GM12892 (cell line): ENCODE results near the gene TSC22D1.

ENCODE experiments used
- DNase-seq: peaks from one replicate; pipeline ENCODE4 v3.0.0; 2011; ENCODE audit not compliant: insufficient read length
- FAIRE-seq: peaks from 2 replicates; lab custom pipeline; 2011; peaks lifted over from hg19 to GRCh38; lab: Jason Lieb, UNC
- POLR2A ChIP-seq: IDR thresholded peaks from 2 replicates; pipeline ENCODE4 v1.6.1; 2011; ENCODE audit warnings: low read depth, low read length, control low read depth
- POLR2AphosphoS5 ChIP-seq: IDR thresholded peaks from 2 replicates; pipeline ENCODE4 v1.6.1; 2011; ENCODE audit warnings: low read depth, low read length, control low read depth
- TAF1 ChIP-seq: IDR thresholded peaks from 2 replicates; pipeline ENCODE4 v1.6.1; 2011; ENCODE audit warnings: low read depth, mild to moderate bottlenecking, control low read depth, low read length, borderline replicate concordance

The TSC22D1 gene

GRCh38 chr13:44406617-44407016 lies 169.5 kb downstream of the TSC22D1 start:
- FAIRE-seq = no peak

DNA sequence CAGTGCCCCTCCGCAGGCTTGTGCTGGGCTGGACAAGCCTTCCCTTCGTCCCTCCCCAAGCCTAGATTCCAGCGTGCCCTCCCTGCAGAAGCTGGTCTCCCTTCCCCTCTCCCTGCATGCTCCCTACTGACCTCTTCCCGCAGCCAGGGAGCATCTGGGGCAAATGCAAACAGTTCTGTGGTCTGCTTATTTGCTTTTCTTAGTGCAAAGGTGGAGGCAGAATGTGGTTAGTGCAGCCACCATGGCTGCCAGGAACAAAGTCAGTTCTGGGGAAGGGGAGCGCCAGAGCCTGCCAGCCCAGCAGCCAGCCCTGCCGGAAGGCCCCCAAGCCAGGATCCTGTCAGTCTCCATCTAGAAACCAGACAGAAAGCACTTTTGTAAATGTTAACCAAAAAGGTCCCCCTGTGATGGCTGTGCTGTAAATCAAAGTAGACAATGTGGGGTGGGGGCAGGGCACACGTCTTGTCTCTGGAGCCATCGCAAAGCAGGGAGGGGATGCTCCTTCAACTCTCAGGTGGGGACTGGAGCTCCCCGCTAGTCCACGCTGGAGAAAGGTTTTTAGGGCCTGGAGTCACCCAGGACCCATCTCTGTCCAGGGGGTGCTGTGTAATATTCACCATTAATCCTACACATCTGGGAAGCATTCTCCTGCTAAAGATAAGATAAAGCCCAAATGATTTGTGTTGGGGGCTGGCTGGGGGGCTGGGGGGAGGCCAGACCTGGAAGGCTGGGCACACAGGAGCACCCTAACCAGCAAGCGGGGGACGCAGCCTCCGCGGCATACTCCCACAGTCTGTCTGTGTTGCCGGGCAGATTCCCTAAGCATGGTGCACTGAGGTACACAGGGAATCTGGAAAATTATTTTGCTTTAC lies 171.6 kb downstream of the TSC22D1 start:
- DNase-seq = no peak
- FAIRE-seq = no peak
- TF ChIP-seq TAF1 (no peak), POLR2AphosphoS5 (no peak), POLR2A (no peak)

More at GRCh38 chr13:44406617-44407016, 169.5 kb downstream of the TSC22D1 start:
- no peak for DNase-seq
- no peak for TF ChIP-seq TAF1

DNA sequence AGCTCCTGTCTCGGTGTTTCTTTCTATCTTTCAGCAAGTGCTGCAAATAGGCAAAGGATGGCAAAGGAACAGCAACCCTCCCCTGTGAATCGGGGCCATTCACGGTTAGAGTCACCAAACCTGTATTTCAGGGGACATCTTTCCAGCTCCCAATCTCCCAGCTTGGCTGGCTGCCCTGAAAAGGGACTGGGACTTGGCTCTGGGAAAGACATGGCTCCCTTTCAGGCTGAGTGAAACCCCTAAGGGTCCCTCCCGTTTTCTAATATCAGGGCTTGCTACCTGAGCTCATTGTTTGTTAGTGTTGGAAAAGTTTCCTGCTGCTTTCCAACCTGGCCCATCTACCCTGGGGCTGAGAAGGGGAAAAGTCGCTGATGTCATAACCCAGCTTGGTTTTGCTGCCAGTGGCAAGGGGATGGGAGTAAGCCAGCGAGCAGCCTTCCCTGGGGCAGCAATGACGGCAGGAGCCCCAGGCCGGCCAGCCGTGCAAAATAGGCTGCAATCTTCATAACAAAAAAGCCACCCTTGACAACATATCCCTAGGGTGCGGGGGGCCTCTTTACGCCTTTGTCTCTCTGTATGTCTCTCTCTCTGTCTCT lies 172.6 kb downstream of the TSC22D1 start:
- DNase-seq = no peak
- no peak for TF ChIP-seq TAF1
- no peak for TF ChIP-seq POLR2AphosphoS5
- TF ChIP-seq POLR2A = no peak
- no peak for FAIRE-seq

- DNase-seq (no peak), FAIRE-seq (no peak)
- TF ChIP-seq POLR2AphosphoS5 = no peak
- no peak for TF ChIP-seq TAF1
- TF ChIP-seq POLR2A = no peak
Observed at GRCh38 chr13:44402899-44403445, 173.2 kb downstream of the TSC22D1 start.

- FAIRE-seq (no peak), DNase-seq (no peak)
- TF ChIP-seq POLR2A (no peak), TAF1 (no peak), POLR2AphosphoS5 (no peak)
Observed at GRCh38 chr13:44401577-44401976, 174.6 kb downstream of the TSC22D1 start.

DNA sequence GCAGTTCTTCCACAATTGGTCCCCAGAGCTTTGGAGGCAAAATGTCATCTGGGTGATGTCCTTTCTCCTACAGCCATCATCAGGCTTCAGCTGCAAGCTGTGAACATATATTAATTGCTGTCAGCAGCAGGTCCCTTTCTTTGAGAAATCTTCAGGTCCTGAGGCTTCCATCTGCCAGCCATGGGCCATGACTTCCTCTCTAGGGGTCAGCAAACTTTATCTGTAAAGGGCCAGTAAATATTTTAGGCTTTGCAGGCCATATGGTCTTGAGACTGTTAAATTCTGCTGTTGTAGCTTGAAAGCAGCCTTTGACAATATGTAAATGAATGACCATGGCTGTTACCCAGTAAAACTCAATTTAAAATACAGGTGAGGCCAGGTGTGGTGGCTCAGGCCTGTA lies 175.4 kb downstream of the TSC22D1 start:
- FAIRE-seq = no peak
- no peak for TF ChIP-seq TAF1
- TF ChIP-seq POLR2A = no peak
- no peak for TF ChIP-seq POLR2AphosphoS5
- DNase-seq = no peak

- no peak for FAIRE-seq
- TF ChIP-seq POLR2AphosphoS5 (no peak), TAF1 (no peak), POLR2A (no peak)
- no peak for DNase-seq
Observed at GRCh38 chr13:44399074-44399473, 177.1 kb downstream of the TSC22D1 start.

GRCh38 chr13:44398606-44399005 lies 177.5 kb downstream of the TSC22D1 start:
- TF ChIP-seq TAF1 (no peak), POLR2A (no peak), POLR2AphosphoS5 (no peak)
- FAIRE-seq = no peak
- no peak for DNase-seq

DNA sequence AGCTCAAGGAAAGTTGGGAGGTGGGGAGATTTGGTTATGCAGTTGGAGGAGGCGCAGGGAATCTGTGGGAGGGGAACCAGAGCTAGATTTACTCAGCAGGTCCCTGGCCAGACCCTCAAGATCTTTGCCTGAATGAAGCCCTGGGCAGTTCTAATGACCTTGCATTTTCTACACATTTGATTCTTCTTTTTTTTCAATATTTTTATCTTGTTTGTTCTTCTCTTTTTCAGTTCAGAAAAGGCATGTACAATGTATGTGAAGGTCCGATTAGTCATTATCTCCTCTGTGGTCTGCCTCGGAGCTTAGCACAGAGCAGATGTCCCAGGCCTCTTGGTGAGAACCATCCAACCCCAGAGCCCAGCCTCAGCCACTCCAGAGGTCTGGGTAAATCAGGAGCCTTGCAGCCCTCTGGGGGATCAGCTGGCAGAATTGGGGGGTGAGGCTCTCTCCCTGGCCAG lies 178.3 kb downstream of the TSC22D1 start:
- TF ChIP-seq POLR2A = no peak
- no peak for TF ChIP-seq POLR2AphosphoS5
- no peak for TF ChIP-seq TAF1
- DNase-seq (no peak), FAIRE-seq (no peak)

GRCh38 chr13:44396701-44397580 lies 179.2 kb downstream of the TSC22D1 start:
- DNase-seq (no peak), FAIRE-seq (no peak)
- TF ChIP-seq POLR2A = no peak
- no peak for TF ChIP-seq TAF1
- TF ChIP-seq POLR2AphosphoS5 = no peak

GRCh38 chr13:44395976-44396694 lies 180.0 kb downstream of the TSC22D1 start:
- no peak for DNase-seq
- no peak for FAIRE-seq
- TF ChIP-seq POLR2AphosphoS5 = no peak
- no peak for TF ChIP-seq POLR2A
- TF ChIP-seq TAF1 = no peak
